Ecto neural progenitor cell (in vitro differentiated cells): ENCODE measurements around the gene FSTL4.

Source experiments
- DNase-seq: peaks from one replicate; pipeline ENCODE4 v3.0.0-alpha.2; 2018; ENCODE audit warnings: low spot score

Gene FSTL4

GRCh38 chr5:133478199-133478985 lies 133.9 kb downstream of the FSTL4 start:
- DNase-seq, result no peak

GRCh38 chr5:133475986-133476385 lies 136.4 kb downstream of the FSTL4 start:
- no peak for DNase-seq

- no peak for DNase-seq
These were observed 137.3 kb downstream of the FSTL4 start for GRCh38 chr5:133474851-133475590.

GRCh38 chr5:133473291-133473690 lies 139.1 kb downstream of the FSTL4 start:
- DNase-seq, result no peak

GRCh38 chr5:133472829-133473228 lies 139.5 kb downstream of the FSTL4 start:
- no peak for DNase-seq

- DNase-seq, result no peak
These were observed 140.6 kb downstream of the FSTL4 start for GRCh38 chr5:133471699-133472098.

- DNase-seq, result no peak
These were observed 141.5 kb downstream of the FSTL4 start for GRCh38 chr5:133470841-133471240.

GRCh38 chr5:133469846-133470245 lies 142.5 kb downstream of the FSTL4 start:
- DNase-seq, result no peak

- DNase-seq, result no peak
These were observed 143.1 kb downstream of the FSTL4 start for GRCh38 chr5:133469252-133469651.

- DNase-seq, result no peak
These were observed 143.7 kb downstream of the FSTL4 start for GRCh38 chr5:133468596-133468995.

GRCh38 chr5:133467826-133468463 lies 144.4 kb downstream of the FSTL4 start:
- DNase-seq, result no peak

GRCh38 chr5:133467335-133467779 lies 145.0 kb downstream of the FSTL4 start:
- DNase-seq, result no peak

- no peak for DNase-seq
These were observed 145.6 kb downstream of the FSTL4 start for GRCh38 chr5:133466556-133467334.

- DNase-seq, result no peak
These were observed 148.3 kb downstream of the FSTL4 start for GRCh38 chr5:133464013-133464412.

GRCh38 chr5:133461796-133462516 lies 150.4 kb downstream of the FSTL4 start:
- no peak for DNase-seq

GRCh38 chr5:133460172-133460758 lies 152.1 kb downstream of the FSTL4 start:
- peak; percentile 77 for DNase-seq

- no peak for DNase-seq
These were observed 152.7 kb downstream of the FSTL4 start for GRCh38 chr5:133459474-133460160.

GRCh38 chr5:133458435-133458834 lies 153.9 kb downstream of the FSTL4 start:
- DNase-seq, result no peak

- DNase-seq, result no peak
These were observed 154.6 kb downstream of the FSTL4 start for GRCh38 chr5:133457439-133458355.
